A549 (cell line): ENCODE measurements around the gene UQCRH.

ENCODE experiments used
- CEBPB ChIP-seq, 2 experiments: fragments of >200 bp in 1 of 2; sonication (Bioruptor Twin) in 1 of 2; formaldehyde crosslinking in 1 of 2; IDR thresholded peaks; 2 replicates each; pipeline ENCODE4 v1.6.1; 2012 to 2016
- CTCF ChIP-seq: fragments of >200 bp; sonication (Bioruptor Twin); formaldehyde crosslinking; IDR thresholded peaks from 3 replicates; pipeline ENCODE4 v1.5.1; 2016
- GATA3 ChIP-seq: IDR thresholded peaks from 2 replicates; pipeline ENCODE4 v1.6.1; 2012; ENCODE audit warnings: borderline replicate concordance
- JUN ChIP-seq, 2 experiments: fragments of >200 bp; sonication (Bioruptor Twin); formaldehyde crosslinking; IDR thresholded peaks; 2 replicates in 1 of 2; 3 replicates in 1 of 2; pipeline ENCODE4 v1.6.1; 2016 to 2017
- SREBF2 ChIP-seq: fragments of 450-650 bp; IDR thresholded peaks from 2 replicates; pipeline ENCODE4 v1.6.1; 2014; ENCODE audit warnings: mild to moderate bottlenecking, moderate library complexity

GRCh38 chr1:46254668-46255067 is 48.8 kb upstream of the UQCRH start:
- TF ChIP-seq JUN (IDR thresholded peaks at IDR 0.05) (no peak), GATA3 (no peak), CTCF (no peak), SREBF2 (no peak), CEBPB (IDR thresholded peaks at IDR 0.05) (no peak)
